B cell (primary cell): ENCODE results near the gene DYRK1A. TPM values are rescaled to one million over a fixed set of nuclear protein-coding genes. Genes with fewer than 3 reads are reported as not detected.

ENCODE experiments used
- ATAC-seq: fragments of 200-7000 bp; cut with Tn5 transposase; one replicate; pipeline ENCODE4 v1.10.0; 2021; ENCODE audit warnings: low read depth, mild to moderate bottlenecking, moderate number of reproducible peaks, moderate library complexity
- CTCF ChIA-PET: fragments of 350-600 bp; sonication (Branson Sonifier 250); formaldehyde crosslinking; loops from one replicate; lab custom pipeline; 2021; ENCODE audit warnings: antibody characterized with exemption, inconsistent platforms; lab: Charles Lee
- POLR2A ChIA-PET: fragments of 350-600 bp; sonication (Branson Sonifier 250); formaldehyde crosslinking; loops from one replicate; lab custom pipeline; 2021; ENCODE audit warnings: antibody characterized with exemption; lab: Charles Lee
- DNase-seq: peaks from one replicate; pipeline ENCODE4 v3.0.0; 2013
- H2AFZ ChIP-seq: 2 replicates; pipeline ENCODE4 v1.6.1; 2012; ENCODE audit warnings: mild to moderate bottlenecking, low read depth, low read length; ENCODE audit not compliant: insufficient read depth, poor library complexity, severe bottlenecking
- H3K27ac ChIP-seq, 2 donors: 1 replicate in 1 of 2; 2 replicates in 1 of 2; pipeline ENCODE4 v1.5.1; 2012 to 2013; ENCODE audit warnings: low read length in 2 of 2, mild to moderate bottlenecking in 2 of 2, moderate library complexity in 1 of 2
- H3K27me3 ChIP-seq, 4 experiments: fragments of 200-600 bp in 1 of 4; sonication (generic) in 1 of 4; replicated peaks in 1 of 4; 1 replicate in 2 of 4; 2 replicates in 2 of 4; pipeline versions ENCODE4 v1.6.1 to v1.7.0; 2013 to 2016; ENCODE audit warnings: low read length in 3 of 4, mild to moderate bottlenecking in 2 of 4, mixed read lengths in 1 of 4, moderate library complexity in 1 of 4; ENCODE audit not compliant: insufficient read depth in 4 of 4, control insufficient read depth in 3 of 4; ENCODE audit errors: control extremely low read depth in 1 of 4
- H3K36me3 ChIP-seq, 2 experiments: replicated peaks in 1 of 2; 1 replicate in 1 of 2; 2 replicates in 1 of 2; pipeline versions ENCODE4 v1.6.1 to v1.7.1; 2013; ENCODE audit warnings: low read length in 1 of 2; ENCODE audit not compliant: insufficient read depth in 2 of 2, control insufficient read depth in 1 of 2; ENCODE audit errors: control extremely low read depth in 1 of 2, extremely low read depth in 1 of 2
- H3K4me1 ChIP-seq, 2 donors: fragments of 200-600 bp in 1 of 2; sonication (generic) in 1 of 2; 1 replicate in 1 of 2; 2 replicates in 1 of 2; pipeline versions ENCODE4 v1.5.1 to v1.6.1; 2013 to 2017; ENCODE audit warnings: low read length in 2 of 2; ENCODE audit not compliant: control insufficient read depth in 2 of 2, insufficient read depth in 2 of 2
- H3K4me2 ChIP-seq: replicated peaks from 2 replicates; pipeline ENCODE3; 2012; ENCODE audit warnings: mild to moderate bottlenecking, low read depth, low read length; ENCODE audit not compliant: poor library complexity, severe bottlenecking
- H3K4me3 ChIP-seq, 5 experiments: fragments of 200-600 bp in 1 of 5; sonication (generic) in 1 of 5; 1 replicate in 3 of 5; 2 replicates in 2 of 5; pipeline versions ENCODE4 v1.5.1 to v1.7.0; 2011 to 2016; ENCODE audit warnings: low read length in 4 of 5, mild to moderate bottlenecking in 4 of 5, low read depth in 2 of 5, control low read depth in 1 of 5, moderate library complexity in 1 of 5; ENCODE audit not compliant: insufficient read depth in 1 of 5; ENCODE audit errors: control extremely low read depth in 1 of 5, extremely low read depth in 1 of 5
- H3K79me2 ChIP-seq: fragments of 200-600 bp; sonication (generic); one replicate; pipeline ENCODE4 v1.6.0; 2016; ENCODE audit warnings: low read length; ENCODE audit not compliant: control insufficient read depth, insufficient read depth
- H3K9ac ChIP-seq: fragments of 200-600 bp; sonication (generic); 2 replicates; pipeline ENCODE4 v1.6.1; 2017; ENCODE audit warnings: mild to moderate bottlenecking, low read length, moderate library complexity
- H3K9me3 ChIP-seq, 3 donors: one replicate each; pipeline versions ENCODE4 v1.6.1 to v1.7.1; 2013; ENCODE audit warnings: low read length in 2 of 3; ENCODE audit not compliant: control insufficient read depth in 2 of 3, insufficient read depth in 1 of 3; ENCODE audit errors: control extremely low read depth in 1 of 3
- H4K20me1 ChIP-seq: 2 replicates; pipeline ENCODE4 v1.6.0; 2012; ENCODE audit warnings: mild to moderate bottlenecking, low read length; ENCODE audit not compliant: insufficient read depth, control insufficient read depth, poor library complexity, severe bottlenecking
- H3K27ac Mint-ChIP-seq: one replicate; pipeline ENCODE4 v1.8.0; 2021; ENCODE audit warnings: mixed read lengths
- H3K27me3 Mint-ChIP-seq: one replicate; pipeline ENCODE4 v1.8.0; 2021; ENCODE audit warnings: mixed read lengths
- H3K4me1 Mint-ChIP-seq: one replicate; pipeline ENCODE4 v1.8.0; 2021; ENCODE audit warnings: mixed read lengths
- H3K4me3 Mint-ChIP-seq: one replicate; pipeline ENCODE4 v1.8.0; 2021; ENCODE audit warnings: mixed read lengths
- H3K9me3 Mint-ChIP-seq: one replicate; pipeline ENCODE4 v1.8.0; 2022; ENCODE audit warnings: mixed read lengths; ENCODE audit not compliant: insufficient read depth
- CTCF ChIP-seq: fragments of 200-600 bp; IDR thresholded peaks from one replicate; pipeline ENCODE4 v1.8.0; 2022; ENCODE audit warnings: antibody characterized with exemption, mild to moderate bottlenecking
- EZH2 ChIP-seq: IDR thresholded peaks from 2 replicates; pipeline ENCODE4 v1.6.1; 2012; ENCODE audit warnings: borderline replicate concordance, low read depth, mild to moderate bottlenecking, moderate library complexity, low read length; ENCODE audit not compliant: insufficient read depth, poor library complexity, severe bottlenecking
- WGBS: methylation state at CpG from one replicate; pipeline ENCODE4 v1.1.5; 2013; ENCODE audit warnings: missing lambda C conversion rate; ENCODE audit not compliant: insufficient coverage; 5-methylcytosine and 5-hydroxymethylcytosine counted together
- intact Hi-C: fragments of 100-400 bp; cut with micrococcal nuclease; formaldehyde crosslinking; loops from one replicate; pipeline ENCODE4 v1.10.0; 2022
- polyA plus RNA-seq: library from polyadenylated mRNA; depleted of rRNA; stranded (reverse); fragments of >200 nt; gene quantifications from 2 replicates; pipeline ENCODE4 v1.2.3, GENCODE V29; 2012
- total RNA-seq, 2 donors: library from RNA; stranded (reverse); fragments of 120-200 nt in 1 of 2; gene quantifications; 1 replicate in 1 of 2; 2 replicates in 1 of 2; pipeline versions ENCODE4 v1.2.3 to v1.2.4, GENCODE V29; 2013 to 2022

The DYRK1A gene
- total and polyA plus RNA-seq, 2 donors (not counting 1 experiment from before 2014, with no cell fraction given) = 46.6 to 147 TPM

GRCh38 chr21:37531431-37531932 is 164.9 kb downstream of the DYRK1A start:
- intact Hi-C loops = no loop called here
- no peak for ATAC-seq
- no peak overlapping the region for H3K9ac ChIP-seq
- no peaks in the 10 kb centered on the region for H3K36me3 ChIP-seq
- WGBS = 47% methylated on average over 7 of the region's 13 CpGs
- peaks cover 0 to 39% (median 16%) of the 10 kb centered on the region in 4 experiments for H3K27me3 ChIP-seq
- H3K4me3 ChIP-seq = no peak overlapping the region
- H4K20me1 ChIP-seq = no peaks in the 10 kb centered on the region
- CTCF ChIA-PET = no interaction called here
- no peak overlapping the region for H2AFZ ChIP-seq
- H3K79me2 ChIP-seq = no peaks in the 10 kb centered on the region
- Mint-ChIP-seq H3K27me3 (peaks cover 35% of the 10 kb centered on the region), H3K27ac (no peak overlapping the region), H3K4me1 (no peaks in the 10 kb centered on the region), H3K4me3 (no peak overlapping the region), H3K9me3 (peaks cover 2% of the 10 kb centered on the region)
- H3K9me3 ChIP-seq = peaks cover 0 to 25% (median 0%) of the 10 kb centered on the region in 3 donors
- TF ChIP-seq CTCF (no peak), EZH2 (no peak)
- H3K27ac ChIP-seq = no peak overlapping the region
- DNase-seq = no peak
- POLR2A ChIA-PET = no interaction called here
- no peak overlapping the region for H3K4me2 ChIP-seq
- H3K4me1 ChIP-seq = no peaks in the 10 kb centered on the region

GRCh38 chr21:37532868-37533780 is 166.6 kb downstream of the DYRK1A start:
- intact Hi-C loops = no loop called here
- CTCF ChIA-PET = no interaction called here
- POLR2A ChIA-PET = no interaction called here
- no peaks in the 10 kb centered on the region for H4K20me1 ChIP-seq
- peaks cover 44% of the 10 kb centered on the region for H3K27me3 Mint-ChIP-seq
- H3K27me3 ChIP-seq = peaks cover 0 to 46% (median 16%) of the 10 kb centered on the region in 4 experiments
- peaks cover 0 to 28% (median 3%) of the 10 kb centered on the region in 3 donors for H3K9me3 ChIP-seq
- H3K27ac Mint-ChIP-seq = no peak overlapping the region
- no peak overlapping the region for H3K4me3 ChIP-seq
- H3K4me1 Mint-ChIP-seq = no peaks in the 10 kb centered on the region
- no peak overlapping the region for H3K27ac ChIP-seq
- DNase-seq (no peak), ATAC-seq (peak; percentile 58)
- TF ChIP-seq CTCF = no peak
- no peak for TF ChIP-seq EZH2
- no peak overlapping the region for H2AFZ ChIP-seq
- no peak overlapping the region for H3K4me3 Mint-ChIP-seq
- 53% methylated on average over 12 of the region's 20 CpGs for WGBS
- no peak overlapping the region for H3K4me2 ChIP-seq
- H3K4me1 ChIP-seq = no peaks in the 10 kb centered on the region
- peaks cover 2% of the 10 kb centered on the region for H3K9me3 Mint-ChIP-seq
- H3K79me2 ChIP-seq = no peaks in the 10 kb centered on the region
- no peak overlapping the region for H3K9ac ChIP-seq
- no peaks in the 10 kb centered on the region for H3K36me3 ChIP-seq
